Posterior vena cava (tissue), 2 donors: Measurements from ENCODE around the gene VANGL2. TPM values are rescaled to one million over a fixed set of nuclear protein-coding genes. Genes with fewer than 3 reads are reported as not detected.

Source experiments
- DNase-seq: peaks from one replicate; pipeline ENCODE4 v3.0.0-alpha.2; 2020; ENCODE audit warnings: low spot score
- intact Hi-C, 2 donors: fragments of 100-400 bp; cut with DNase I; formaldehyde crosslinking; loops; one replicate each; pipeline versions ENCODE4 v1.14.1 to v1.14.2; 2022 to 2023
- total RNA-seq, 2 donors: library from RNA; stranded (reverse); fragmentation: NEBNext Ultra II Directional; extraction: Animal tissue kit (Norgen Biotek cat#: 25700); gene quantifications; one replicate each; pipeline ENCODE4 v1.2.1, GENCODE V29; 2021
- donor health status: DM: yes; HTN: yes; CAD: no.
- donor health status: DM: yes; HTN: yes; CAD: no.

VANGL2 gene
- total RNA-seq, 2 donors from 2014 or later, result 2.0 to 2.4 TPM

GRCh38 chr1:160438935-160439334 lies 38.6 kb downstream of the VANGL2 start:
- intact Hi-C loops, result loop anchor here in 1 of 2 donors (1.0 kb wide), 1 partner anchor 16 kb away; no protein-coding TSS in a partner anchor
- DNase-seq, result no peak

GRCh38 chr1:160439718-160440117 lies 39.4 kb downstream of the VANGL2 start:
- DNase-seq, result no peak

DNA sequence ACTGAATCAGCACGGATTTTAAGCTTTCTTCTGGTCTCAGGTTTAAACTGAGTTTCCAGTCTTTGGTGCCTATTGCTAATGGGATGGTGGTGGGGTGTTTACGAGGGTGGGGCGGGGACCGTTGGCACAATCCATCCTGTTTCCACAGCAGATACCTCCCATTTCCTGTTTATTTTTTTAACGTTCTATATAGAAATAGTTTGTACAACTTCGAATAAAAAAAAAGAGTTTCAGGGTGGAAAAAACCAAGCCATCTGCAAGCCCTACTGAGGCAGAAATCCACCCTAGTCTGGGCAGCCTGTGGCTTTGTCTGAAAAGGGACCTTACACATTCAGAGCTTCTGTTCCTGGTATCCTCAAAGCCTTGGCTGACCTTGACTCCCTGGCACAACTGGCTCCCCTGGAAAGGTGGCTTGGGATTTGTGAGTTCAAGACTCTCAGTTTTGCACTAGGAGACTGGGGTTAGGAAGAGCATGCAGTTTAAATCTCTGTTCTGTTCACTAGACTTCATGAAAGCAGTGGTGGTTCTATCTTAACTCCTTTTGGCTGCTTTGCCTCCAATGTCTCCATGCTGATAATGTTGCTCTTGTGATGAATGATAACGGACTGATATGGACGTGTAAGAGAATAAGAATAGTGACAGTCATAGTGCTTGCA lies 46.7 kb downstream of the VANGL2 start:
- intact Hi-C loops, result no loop called here
- DNase-seq, result no peak

More at GRCh38 chr1:160439718-160440117, 39.4 kb downstream of the VANGL2 start:
- intact Hi-C loops, result no loop called here

- intact Hi-C loops, result no loop called here
- no peak for DNase-seq
These were observed 49.1 kb downstream of the VANGL2 start for GRCh38 chr1:160449494-160449893.

GRCh38 chr1:160451119-160451858 lies 50.9 kb downstream of the VANGL2 start:
- no peak for DNase-seq
- intact Hi-C loops, result no loop called here

GRCh38 chr1:160451859-160452232 lies 51.5 kb downstream of the VANGL2 start:
- intact Hi-C loops, result no loop called here
- DNase-seq, result no peak

- intact Hi-C loops, result no loop called here
- DNase-seq, result no peak
These were observed 53.1 kb downstream of the VANGL2 start for GRCh38 chr1:160453443-160453842.

GRCh38 chr1:160454371-160455152 lies 54.2 kb downstream of the VANGL2 start:
- no peak for DNase-seq
- intact Hi-C loops, result no loop called here

DNA sequence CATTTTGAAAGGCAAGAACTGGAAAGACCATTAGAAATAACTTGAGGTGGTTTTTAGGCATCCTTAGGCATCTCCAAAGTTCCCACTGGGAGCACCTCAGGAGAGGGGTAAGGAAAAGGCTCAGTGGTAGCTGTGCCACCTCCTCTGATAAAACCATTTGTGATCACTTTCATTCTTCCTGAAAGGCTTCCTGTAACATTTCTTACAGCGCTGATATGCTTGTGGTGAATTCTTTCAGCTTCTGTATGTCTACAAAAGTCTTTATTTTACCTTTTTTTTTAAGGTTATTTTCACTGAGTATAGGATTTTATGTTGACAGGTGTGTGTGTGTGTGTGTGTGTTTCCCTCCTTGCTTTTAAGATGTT lies 54.8 kb downstream of the VANGL2 start:
- no peak for DNase-seq
- intact Hi-C loops, result no loop called here

DNA sequence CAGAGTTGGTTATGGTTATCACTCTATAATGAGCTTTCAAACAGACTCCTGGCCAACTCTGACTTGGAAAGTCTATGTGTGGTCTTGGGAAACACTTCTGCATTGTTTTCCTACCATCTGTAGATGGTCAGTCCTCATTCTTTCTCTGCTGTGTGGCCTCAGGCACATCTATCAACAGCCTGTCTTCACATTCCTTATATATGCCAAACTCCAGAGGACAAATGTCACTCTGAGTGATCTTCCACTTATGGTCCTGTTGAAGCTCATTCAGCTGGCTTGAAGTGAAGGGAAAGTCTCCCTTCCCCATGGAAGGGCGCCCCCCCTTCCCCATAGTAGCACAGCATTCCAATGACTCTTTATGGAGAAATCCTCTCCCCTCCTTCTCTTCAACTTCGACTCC lies 58.7 kb downstream of the VANGL2 start:
- no peak for DNase-seq
- intact Hi-C loops, result no loop called here

DNA sequence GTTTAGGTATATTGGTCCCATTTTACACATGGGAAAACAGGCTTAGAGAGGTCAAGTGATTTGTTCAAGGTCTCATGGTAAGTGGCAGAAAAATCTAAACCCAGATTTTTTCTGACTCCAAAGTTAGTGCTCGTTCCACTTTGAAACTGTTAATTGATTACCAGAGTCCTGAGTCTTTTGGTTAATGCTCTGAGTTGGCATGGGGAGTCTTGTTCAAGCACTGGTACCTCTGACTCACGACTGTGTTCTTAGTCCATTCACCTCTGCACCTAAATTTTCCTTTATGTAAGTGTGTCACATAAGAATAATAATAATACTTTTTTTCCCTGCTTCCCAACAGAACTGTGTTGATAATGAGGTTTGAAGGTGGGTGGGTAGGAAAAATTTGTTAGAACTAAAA lies 59.3 kb downstream of the VANGL2 start:
- intact Hi-C loops, result no loop called here
- DNase-seq, result no peak

GRCh38 chr1:160460214-160460642 lies 59.9 kb downstream of the VANGL2 start:
- intact Hi-C loops, result no loop called here
- DNase-seq, result no peak

DNA sequence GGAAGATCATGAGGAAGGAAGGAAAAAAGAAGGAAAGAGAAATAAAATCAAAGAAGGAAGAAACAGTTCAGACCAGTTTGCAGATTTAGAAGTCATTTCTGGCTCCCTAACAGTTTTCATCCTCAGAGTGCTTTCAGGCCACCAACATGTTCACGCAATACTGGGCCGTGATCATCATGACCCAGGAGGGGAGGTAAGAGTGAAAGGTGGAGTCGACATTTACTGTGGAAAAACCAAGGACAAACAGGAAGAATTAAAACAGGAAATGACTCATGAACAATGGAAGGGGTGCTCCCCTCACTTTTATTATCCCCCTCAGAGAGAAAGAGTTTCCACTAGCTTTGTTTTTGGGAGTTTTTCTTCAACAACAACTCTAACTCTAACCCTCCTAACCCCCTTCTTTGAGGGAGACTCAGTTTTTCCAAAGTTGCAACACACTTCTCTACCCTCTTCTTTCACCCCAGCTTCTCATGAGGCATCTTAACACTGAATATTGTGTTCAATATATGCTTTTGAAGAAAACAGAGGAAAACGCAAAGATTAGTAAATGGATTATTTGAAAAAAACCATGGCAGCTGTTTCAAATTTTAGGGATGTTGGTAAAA lies 60.4 kb downstream of the VANGL2 start:
- intact Hi-C loops, result no loop called here
- no peak for DNase-seq

GRCh38 chr1:160465123-160465522 lies 64.8 kb downstream of the VANGL2 start:
- intact Hi-C loops, result no loop called here
- DNase-seq, result no peak

DNA sequence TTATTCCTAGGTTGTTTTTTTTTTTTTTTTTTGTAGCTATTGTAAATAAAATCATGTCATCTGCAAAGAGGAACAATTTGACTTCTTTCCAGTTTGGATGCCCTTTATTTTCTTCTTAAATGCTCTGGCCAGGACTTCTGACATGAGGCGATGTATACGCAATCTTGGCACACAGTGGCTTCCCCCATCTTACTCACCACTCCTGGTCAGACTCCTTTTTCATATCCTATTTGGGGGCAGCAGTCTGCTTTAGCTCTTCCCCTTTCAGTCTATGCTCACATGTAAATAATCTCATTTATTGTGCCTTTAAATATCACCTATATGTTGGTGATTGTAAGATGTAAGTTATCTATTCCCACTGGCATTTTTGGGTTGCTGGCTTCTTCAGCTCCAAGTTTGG lies 66.6 kb downstream of the VANGL2 start:
- intact Hi-C loops, result no loop called here
- no peak for DNase-seq

DNA sequence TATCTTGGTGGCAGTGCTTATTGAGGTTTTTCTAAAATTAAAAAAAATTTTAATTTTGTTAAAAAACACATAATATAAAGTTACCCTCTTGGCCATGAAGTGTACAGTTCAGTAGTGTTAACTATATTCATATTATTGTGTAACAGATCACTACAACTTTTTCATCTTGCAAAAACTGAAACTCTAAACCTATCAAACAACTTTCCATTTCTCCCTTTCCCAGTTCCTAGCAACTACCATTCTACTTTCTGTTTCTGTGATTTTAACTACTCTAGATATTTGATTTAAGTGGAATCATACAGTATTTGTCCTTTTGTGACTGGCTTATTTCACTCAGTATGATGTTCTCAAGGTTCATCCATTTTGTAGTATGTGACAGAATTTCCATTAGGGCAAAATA lies 67.2 kb downstream of the VANGL2 start:
- DNase-seq, result no peak
- intact Hi-C loops, result no loop called here

DNA sequence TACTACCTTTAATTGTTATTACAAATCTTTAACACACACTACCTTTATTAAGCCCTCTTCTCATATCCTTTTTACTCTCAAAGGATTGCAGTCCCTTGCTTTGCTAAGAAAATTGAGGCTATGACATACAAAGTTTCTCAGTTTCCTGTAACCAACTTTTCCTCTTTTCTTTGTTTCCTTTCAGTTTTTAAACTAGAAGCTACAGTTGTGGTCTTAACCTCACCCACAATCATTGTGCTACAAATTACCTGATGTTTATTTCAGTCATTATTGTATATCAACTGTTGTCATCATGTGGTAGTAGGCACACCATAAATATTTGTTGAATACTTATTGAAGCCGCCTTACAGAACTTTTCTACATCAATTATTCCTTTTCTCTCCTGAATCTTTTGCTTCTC lies 70.9 kb downstream of the VANGL2 start:
- intact Hi-C loops, result no loop called here
- no peak for DNase-seq

GRCh38 chr1:160472112-160472511 lies 71.7 kb downstream of the VANGL2 start:
- DNase-seq, result no peak
- intact Hi-C loops, result no loop called here

DNA sequence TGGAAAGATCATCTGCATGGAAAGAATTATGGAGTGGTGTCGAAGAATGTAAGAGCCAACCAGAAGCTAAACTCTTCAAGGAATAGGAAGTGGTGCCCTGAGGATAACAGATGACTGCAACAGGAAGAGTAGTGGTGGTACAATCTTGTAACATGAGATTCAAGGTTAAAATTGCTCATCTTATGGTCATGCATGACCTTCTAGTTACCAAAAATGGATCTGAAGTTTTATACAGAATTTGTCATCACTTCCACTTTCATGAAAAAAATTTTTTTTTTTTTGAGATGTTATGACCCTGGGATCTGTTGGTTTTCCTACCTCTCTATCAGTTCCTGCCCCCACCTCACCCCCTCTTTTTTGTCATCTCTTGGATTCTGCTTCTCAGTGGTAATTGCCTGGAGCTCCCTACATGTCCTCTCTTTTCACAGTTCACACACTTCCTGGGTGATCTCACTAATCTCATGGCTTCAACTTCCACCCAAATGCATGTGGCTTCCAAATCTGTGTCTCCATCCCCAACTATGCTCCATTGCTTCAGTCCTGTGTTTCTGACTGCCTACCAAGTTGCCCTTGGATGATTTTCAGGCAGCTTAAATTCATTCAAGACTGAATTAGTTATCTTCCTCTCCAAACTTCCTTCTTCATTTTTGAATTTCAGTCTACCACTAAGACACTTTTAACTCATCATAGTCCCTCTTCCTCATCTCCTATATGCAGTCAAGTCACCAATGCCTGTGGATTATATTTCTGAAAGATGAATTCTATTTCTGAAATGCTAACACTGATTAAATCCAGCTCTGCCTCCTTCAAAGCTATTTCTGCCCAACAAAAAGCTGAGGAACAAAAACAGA lies 74.3 kb downstream of the VANGL2 start:
- intact Hi-C loops, result no loop called here
- DNase-seq, result no peak
